ENCODE measurements around the gene DGAT2. TPM values are rescaled to one million over a fixed set of nuclear protein-coding genes. Genes with fewer than 3 reads are reported as not detected.
A peak's percentile ranks its signal among the peaks of the same experiment; 100 is the strongest.

The DGAT2 gene
- total RNA-seq, 2 donors from 2014 or later, result 1.00 to 3.1 TPM

DNA sequence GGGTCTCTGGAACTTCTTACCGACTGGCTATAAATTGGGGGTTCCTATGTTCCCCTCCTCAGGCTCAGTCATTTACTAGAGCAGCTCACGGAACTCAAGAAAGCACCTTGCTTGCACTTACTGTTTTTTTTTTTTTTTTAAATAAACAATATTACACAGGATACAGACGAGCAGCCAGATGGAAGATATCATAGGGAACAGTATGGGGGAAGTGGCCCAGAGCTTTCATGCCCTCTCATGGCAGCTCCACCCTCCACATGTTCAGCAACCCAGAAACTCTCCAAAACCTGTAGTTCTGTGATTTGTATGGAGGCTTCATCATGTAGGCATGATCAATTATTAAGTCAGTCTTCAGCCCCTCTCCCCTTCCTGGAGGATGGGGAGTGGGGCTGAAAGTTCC, 54.0 kb downstream of the DGAT2 start:
- DNase-seq (ENCODE audit: low spot score) (no peak), ATAC-seq (no peak)
- H3K36me3 Mint-ChIP-seq, result no peaks in the 10 kb centered on the region
- H3K27ac Mint-ChIP-seq, result no peak overlapping the region
- no peaks in the 10 kb centered on the region for H3K27me3 Mint-ChIP-seq
- H3K4me1 Mint-ChIP-seq (ENCODE audit: low read depth in 2 of 2), result peaks cover 19 to 22% of the 10 kb centered on the region in 2 donors
- no peaks in the 10 kb centered on the region for H3K9me3 Mint-ChIP-seq
- no peak overlapping the region for H3K4me3 Mint-ChIP-seq

GRCh38 chr11:75823415-75823814, 54.8 kb downstream of the DGAT2 start:
- Mint-ChIP-seq H3K27me3 (no peaks in the 10 kb centered on the region), H3K27ac (peak overlapping the region in 1 of 2 donors; percentile 77), H3K4me1 (ENCODE audit: low read depth in 2 of 2) (peaks cover 19 to 22% of the 10 kb centered on the region in 2 donors), H3K9me3 (no peaks in the 10 kb centered on the region), H3K36me3 (no peaks in the 10 kb centered on the region), H3K4me3 (no peak overlapping the region)
- ATAC-seq, result no peak
- no peak for DNase-seq (ENCODE audit: low spot score)

DNA sequence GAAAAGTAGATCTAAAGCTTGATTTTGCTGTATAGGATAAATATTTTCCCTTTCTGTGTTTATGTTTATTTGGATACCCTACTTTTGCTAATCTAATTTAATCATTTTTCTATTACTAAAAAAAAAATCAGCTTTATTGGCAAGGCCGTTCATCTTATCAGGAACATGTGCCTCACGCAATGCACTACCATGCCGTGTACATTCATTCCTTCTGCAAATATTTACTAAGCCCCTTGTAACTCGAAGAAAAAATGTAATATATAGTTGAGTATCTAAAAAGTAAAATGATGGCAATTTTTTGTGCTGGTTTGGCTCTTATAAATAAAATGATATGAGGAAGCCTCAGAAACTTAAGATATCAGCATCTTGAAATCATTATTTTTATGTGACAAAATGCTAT, 55.4 kb downstream of the DGAT2 start:
- Mint-ChIP-seq H3K4me3 (peak overlapping the region; percentile 68), H3K27ac (peak overlapping the region; percentile 77 to 84), H3K27me3 (no peaks in the 10 kb centered on the region), H3K36me3 (no peaks in the 10 kb centered on the region), H3K9me3 (no peaks in the 10 kb centered on the region), H3K4me1 (ENCODE audit: low read depth in 2 of 2) (peaks cover 19 to 22% of the 10 kb centered on the region in 2 donors)
- ATAC-seq (no peak), DNase-seq (ENCODE audit: low spot score) (no peak)

DNA sequence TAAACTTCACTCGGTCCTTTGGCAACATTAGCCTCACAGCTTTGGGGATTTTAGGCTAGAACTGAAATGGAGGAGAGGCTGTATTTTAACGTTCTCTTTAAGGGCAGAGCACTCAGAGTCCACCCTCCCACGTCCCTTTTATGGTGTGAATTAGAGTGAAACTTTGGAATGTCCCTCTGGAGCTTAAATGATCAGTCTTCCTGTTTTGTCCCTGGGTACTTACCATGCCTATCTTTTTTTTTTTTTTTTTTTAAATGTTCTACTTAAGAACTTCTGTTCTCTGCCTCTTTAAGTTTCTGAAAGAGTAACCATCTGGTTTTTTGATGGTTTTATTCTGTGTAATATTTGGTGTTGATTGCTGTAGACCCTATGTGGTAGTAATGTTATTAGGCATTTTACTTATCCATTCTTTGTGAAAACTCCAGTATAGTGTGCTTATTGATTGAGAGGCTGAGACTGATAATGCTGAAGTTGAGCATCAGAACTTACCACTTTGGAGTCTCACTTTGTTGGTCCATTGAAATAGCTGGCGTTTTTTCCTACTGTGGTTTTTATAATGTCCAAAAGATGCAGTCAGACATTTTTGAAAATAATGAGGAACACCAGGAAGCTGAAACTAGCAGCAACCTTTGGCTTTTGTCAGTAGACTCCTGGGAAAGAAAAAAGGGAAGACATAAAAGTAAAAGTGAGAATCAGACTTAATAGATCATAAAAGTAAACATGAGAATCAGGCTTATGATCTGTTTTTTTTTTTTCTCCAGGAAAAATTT, 58.1 kb downstream of the DGAT2 start:
- H3K4me1 Mint-ChIP-seq (ENCODE audit: low read depth in 2 of 2), result peaks cover 16 to 23% of the 10 kb centered on the region in 2 donors
- H3K9me3 Mint-ChIP-seq, result no peaks in the 10 kb centered on the region
- no peak overlapping the region for H3K4me3 Mint-ChIP-seq
- H3K27me3 Mint-ChIP-seq, result no peaks in the 10 kb centered on the region
- DNase-seq (ENCODE audit: low spot score) (no peak), ATAC-seq (peak in 1 of 2 donors; percentile 63)
- H3K27ac Mint-ChIP-seq, result peak overlapping the region; percentile 13 to 79
- no peaks in the 10 kb centered on the region for H3K36me3 Mint-ChIP-seq

GRCh38 chr11:75827562-75827961, 59.0 kb downstream of the DGAT2 start:
- no peak for ATAC-seq
- peaks cover 11 to 23% of the 10 kb centered on the region in 2 donors for H3K4me1 Mint-ChIP-seq (ENCODE audit: low read depth in 2 of 2)

GRCh38 chr11:75831915-75832502, 63.4 kb downstream of the DGAT2 start:
- no peaks in the 10 kb centered on the region for H3K9me3 Mint-ChIP-seq
- H3K4me3 Mint-ChIP-seq, result no peak overlapping the region
- H3K4me1 Mint-ChIP-seq (ENCODE audit: low read depth in 2 of 2), result peaks cover 7 to 16% of the 10 kb centered on the region in 2 donors
- no peaks in the 10 kb centered on the region for H3K27me3 Mint-ChIP-seq
- ATAC-seq (no peak), DNase-seq (ENCODE audit: low spot score) (no peak)
- H3K27ac Mint-ChIP-seq, result no peak overlapping the region
- no peaks in the 10 kb centered on the region for H3K36me3 Mint-ChIP-seq

More at GRCh38 chr11:75827562-75827961, 59.0 kb downstream of the DGAT2 start:
- no peak overlapping the region for H3K27ac Mint-ChIP-seq
- H3K4me3 Mint-ChIP-seq, result no peak overlapping the region
- no peaks in the 10 kb centered on the region for H3K27me3 Mint-ChIP-seq
- no peak for DNase-seq (ENCODE audit: low spot score)
- H3K36me3 Mint-ChIP-seq, result no peaks in the 10 kb centered on the region
- no peaks in the 10 kb centered on the region for H3K9me3 Mint-ChIP-seq

- Mint-ChIP-seq H3K36me3 (no peaks in the 10 kb centered on the region), H3K27ac (no peak overlapping the region), H3K4me1 (ENCODE audit: low read depth in 2 of 2) (peaks cover 6 to 15% of the 10 kb centered on the region in 2 donors), H3K9me3 (no peaks in the 10 kb centered on the region), H3K4me3 (no peak overlapping the region), H3K27me3 (no peaks in the 10 kb centered on the region)
- ATAC-seq (no peak), DNase-seq (ENCODE audit: low spot score) (no peak)
Observed at GRCh38 chr11:75834728-75835127, 66.2 kb downstream of the DGAT2 start.

DNA sequence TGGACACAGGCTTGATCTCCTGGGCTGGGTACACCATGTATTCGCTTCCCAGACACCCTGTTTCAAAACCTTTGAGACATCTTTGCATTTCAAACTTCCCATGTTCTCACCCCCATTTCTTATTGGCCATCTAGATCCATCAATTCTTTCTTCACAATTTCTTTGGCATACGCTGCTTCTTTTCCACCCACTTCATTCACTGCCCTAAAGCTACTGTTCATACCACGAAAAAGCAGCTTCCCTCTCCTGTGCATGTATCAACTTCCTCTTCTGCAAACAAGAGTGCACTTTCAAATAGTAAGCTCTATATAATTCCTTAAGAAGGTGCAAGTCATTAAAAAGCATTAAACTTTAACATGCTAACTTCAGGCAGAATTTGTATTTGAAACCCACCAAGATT, 67.8 kb downstream of the DGAT2 start:
- ATAC-seq (no peak), DNase-seq (ENCODE audit: low spot score) (no peak)
- H3K4me3 Mint-ChIP-seq, result no peak overlapping the region
- H3K4me1 Mint-ChIP-seq (ENCODE audit: low read depth in 2 of 2), result peaks cover 6 to 10% of the 10 kb centered on the region in 2 donors
- H3K9me3 Mint-ChIP-seq, result no peaks in the 10 kb centered on the region
- H3K36me3 Mint-ChIP-seq, result no peaks in the 10 kb centered on the region
- no peak overlapping the region for H3K27ac Mint-ChIP-seq
- no peaks in the 10 kb centered on the region for H3K27me3 Mint-ChIP-seq

- no peak for DNase-seq (ENCODE audit: low spot score)
- H3K4me1 Mint-ChIP-seq (ENCODE audit: low read depth in 2 of 2), result peaks cover 14 to 16% of the 10 kb centered on the region in 2 donors
- no peak overlapping the region for H3K4me3 Mint-ChIP-seq
- no peak overlapping the region for H3K27ac Mint-ChIP-seq
- no peaks in the 10 kb centered on the region for H3K27me3 Mint-ChIP-seq
- no peak for ATAC-seq
- H3K9me3 Mint-ChIP-seq, result no peaks in the 10 kb centered on the region
- no peaks in the 10 kb centered on the region for H3K36me3 Mint-ChIP-seq
Observed at GRCh38 chr11:75839851-75840250, 71.3 kb downstream of the DGAT2 start.

DNA sequence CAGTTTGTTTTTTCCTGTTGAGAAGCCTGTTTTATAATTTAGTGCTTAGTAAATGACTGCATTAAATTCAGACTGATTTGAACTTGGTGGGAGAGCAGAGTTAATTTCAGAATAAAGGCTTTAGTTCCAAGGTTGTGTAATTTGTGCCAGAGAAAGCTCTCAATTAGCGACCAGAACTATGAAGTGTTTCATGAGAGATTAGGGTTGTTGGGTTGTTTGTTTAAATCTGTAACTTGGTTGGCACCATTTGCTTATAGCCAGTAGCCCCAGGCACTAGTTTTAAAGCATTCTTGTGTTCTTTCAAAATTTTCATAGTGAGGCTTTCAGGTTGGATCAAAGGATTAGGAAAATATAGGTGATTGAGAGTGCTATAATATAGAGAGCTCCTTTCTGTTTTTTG, 71.9 kb downstream of the DGAT2 start:
- no peak overlapping the region for H3K27ac Mint-ChIP-seq
- DNase-seq (ENCODE audit: low spot score) (no peak), ATAC-seq (no peak)
- H3K27me3 Mint-ChIP-seq, result no peaks in the 10 kb centered on the region
- H3K4me3 Mint-ChIP-seq, result no peak overlapping the region
- H3K36me3 Mint-ChIP-seq, result no peaks in the 10 kb centered on the region
- peaks cover 14 to 16% of the 10 kb centered on the region in 2 donors for H3K4me1 Mint-ChIP-seq (ENCODE audit: low read depth in 2 of 2)
- H3K9me3 Mint-ChIP-seq, result no peaks in the 10 kb centered on the region

- H3K36me3 Mint-ChIP-seq, result no peaks in the 10 kb centered on the region
- no peak overlapping the region for H3K4me3 Mint-ChIP-seq
- H3K4me1 Mint-ChIP-seq (ENCODE audit: low read depth in 2 of 2), result peaks cover 10 to 12% of the 10 kb centered on the region in 2 donors
- ATAC-seq (no peak), DNase-seq (ENCODE audit: low spot score) (no peak)
- no peaks in the 10 kb centered on the region for H3K27me3 Mint-ChIP-seq
- no peaks in the 10 kb centered on the region for H3K9me3 Mint-ChIP-seq
- no peak overlapping the region for H3K27ac Mint-ChIP-seq
Observed at GRCh38 chr11:75841739-75842138, 73.2 kb downstream of the DGAT2 start.

GRCh38 chr11:75845324-75845723, 76.7 kb downstream of the DGAT2 start:
- Mint-ChIP-seq H3K36me3 (no peaks in the 10 kb centered on the region), H3K9me3 (no peaks in the 10 kb centered on the region), H3K4me1 (ENCODE audit: low read depth in 2 of 2) (peaks cover 13 to 18% of the 10 kb centered on the region in 2 donors), H3K27ac (no peak overlapping the region), H3K4me3 (no peak overlapping the region), H3K27me3 (no peaks in the 10 kb centered on the region)
- DNase-seq (ENCODE audit: low spot score) (no peak), ATAC-seq (no peak)

DNA sequence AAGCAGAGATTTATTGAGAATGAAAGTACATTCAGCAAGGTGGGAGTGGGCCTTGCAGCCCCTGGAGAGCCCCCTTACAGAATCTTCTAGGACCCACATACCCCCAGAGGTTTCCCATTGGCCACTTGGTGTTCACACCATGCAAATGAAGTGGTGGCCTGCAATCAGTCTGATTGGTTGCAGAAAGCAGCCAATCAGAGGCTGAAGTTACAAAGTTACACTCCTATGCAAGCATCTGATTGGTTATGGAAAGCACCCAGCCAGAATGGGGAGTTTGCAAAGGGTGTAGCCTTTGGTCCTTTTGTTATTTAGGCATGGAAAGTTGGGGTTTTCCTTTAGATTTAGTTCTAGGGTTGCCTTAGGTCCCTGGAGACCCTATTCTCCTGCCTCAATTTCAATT, 81.3 kb downstream of the DGAT2 start:
- Mint-ChIP-seq H3K9me3 (no peaks in the 10 kb centered on the region), H3K27ac (no peak overlapping the region), H3K4me3 (no peak overlapping the region), H3K36me3 (no peaks in the 10 kb centered on the region), H3K27me3 (no peaks in the 10 kb centered on the region), H3K4me1 (ENCODE audit: low read depth in 2 of 2) (peaks cover 16 to 20% of the 10 kb centered on the region in 2 donors)
- no peak for ATAC-seq
- no peak for DNase-seq (ENCODE audit: low spot score)

GRCh38 chr11:75850787-75851186, 82.2 kb downstream of the DGAT2 start:
- DNase-seq (ENCODE audit: low spot score) (no peak), ATAC-seq (no peak)
- peak overlapping the region in 1 of 2 donors; percentile 45 for H3K27ac Mint-ChIP-seq
- H3K9me3 Mint-ChIP-seq, result no peaks in the 10 kb centered on the region
- peaks cover 23 to 24% of the 10 kb centered on the region in 2 donors for H3K4me1 Mint-ChIP-seq (ENCODE audit: low read depth in 2 of 2)
- no peaks in the 10 kb centered on the region for H3K36me3 Mint-ChIP-seq
- no peaks in the 10 kb centered on the region for H3K27me3 Mint-ChIP-seq
- no peak overlapping the region for H3K4me3 Mint-ChIP-seq

All from natural killer cell treated with Interleukin-12 subunit alpha and Interleukin-12 subunit beta and Interleukin-15 and Interleukin-18, amount 100 ng/mL, for 72 hours (primary cell).